Measurements from ENCODE around the gene ERC2. TPM values are rescaled to one million over a fixed set of nuclear protein-coding genes. Genes with fewer than 3 reads are reported as not detected.

ERC2 gene
- polyA plus RNA-seq, 1 experiment, result 0.07 TPM

DNA sequence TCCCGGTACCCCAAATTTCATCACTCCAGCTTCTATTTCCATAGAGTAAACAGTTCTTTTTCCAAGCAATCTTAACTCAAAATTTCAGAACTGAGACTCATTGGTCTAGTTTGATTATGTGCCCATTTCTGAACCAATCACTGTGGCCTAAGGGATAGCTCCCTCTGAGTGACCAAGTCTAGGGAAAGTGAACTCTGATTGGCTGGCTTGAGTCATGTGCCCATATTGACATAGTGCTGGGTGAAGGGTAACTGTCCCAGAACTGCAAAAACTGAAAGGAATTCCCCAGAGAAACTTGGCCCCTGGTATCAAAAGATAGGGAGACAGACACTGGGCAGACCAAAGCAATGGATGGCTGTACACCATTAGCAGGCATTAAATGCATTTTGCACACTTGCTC lies 810.0 kb downstream of the ERC2 start:
- POLR2A ChIA-PET, result no interaction called here
- Histone ChIP-seq H3K27me3 (ENCODE audit: control insufficient read depth, insufficient read depth, low read length) (no peaks in the 10 kb centered on the region), H3K4me3 (ENCODE audit: low read depth, low read length) (no peak overlapping the region), H3K36me3 (ENCODE audit: control insufficient read depth, insufficient read depth, low read length) (no peaks in the 10 kb centered on the region)
- TF ChIP-seq, protein P1, sequence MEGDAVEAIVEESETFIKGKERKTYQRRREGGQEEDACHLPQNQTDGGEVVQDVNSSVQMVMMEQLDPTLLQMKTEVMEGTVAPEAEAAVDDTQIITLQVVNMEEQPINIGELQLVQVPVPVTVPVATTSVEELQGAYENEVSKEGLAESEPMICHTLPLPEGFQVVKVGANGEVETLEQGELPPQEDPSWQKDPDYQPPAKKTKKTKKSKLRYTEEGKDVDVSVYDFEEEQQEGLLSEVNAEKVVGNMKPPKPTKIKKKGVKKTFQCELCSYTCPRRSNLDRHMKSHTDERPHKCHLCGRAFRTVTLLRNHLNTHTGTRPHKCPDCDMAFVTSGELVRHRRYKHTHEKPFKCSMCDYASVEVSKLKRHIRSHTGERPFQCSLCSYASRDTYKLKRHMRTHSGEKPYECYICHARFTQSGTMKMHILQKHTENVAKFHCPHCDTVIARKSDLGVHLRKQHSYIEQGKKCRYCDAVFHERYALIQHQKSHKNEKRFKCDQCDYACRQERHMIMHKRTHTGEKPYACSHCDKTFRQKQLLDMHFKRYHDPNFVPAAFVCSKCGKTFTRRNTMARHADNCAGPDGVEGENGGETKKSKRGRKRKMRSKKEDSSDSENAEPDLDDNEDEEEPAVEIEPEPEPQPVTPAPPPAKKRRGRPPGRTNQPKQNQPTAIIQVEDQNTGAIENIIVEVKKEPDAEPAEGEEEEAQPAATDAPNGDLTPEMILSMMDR (IDR thresholded peaks at IDR 0.05; ENCODE audit: insufficient read depth, low read depth, low read length), result no peak
- no peak for DNase-seq (ENCODE audit: low read depth)
- CTCF ChIA-PET, result no interaction called here

DNA sequence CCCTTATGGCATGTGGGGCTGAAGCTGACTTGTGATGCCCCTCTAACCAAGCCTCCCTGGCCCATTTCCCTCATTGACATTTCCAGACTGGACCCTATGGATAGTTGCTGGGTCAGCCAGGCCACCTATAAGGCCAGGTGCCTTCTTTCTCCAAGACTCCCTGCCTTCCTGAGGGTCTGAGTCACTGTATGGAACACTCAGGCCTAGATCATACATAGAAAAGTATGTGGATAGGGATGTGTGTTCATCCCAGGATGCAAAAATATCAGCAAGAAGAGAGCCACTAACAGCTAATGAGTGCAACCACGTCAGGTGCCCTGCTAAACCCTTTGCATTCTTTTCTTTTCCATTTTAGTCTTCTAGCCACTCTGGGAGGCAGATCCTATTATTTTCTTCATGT lies 812.7 kb downstream of the ERC2 start:
- no peaks in the 10 kb centered on the region for H3K27me3 ChIP-seq (ENCODE audit: control insufficient read depth, insufficient read depth, low read length)
- CTCF ChIA-PET, result interaction anchor here (1.0 to 1.6 kb wide), 5 partner anchors 9 to 30 kb away, joined by 3 to 6 read pairs (median 3); no protein-coding TSS in a partner anchor
- DNase-seq (ENCODE audit: low read depth), result no peak
- TF ChIP-seq, protein P1 (IDR thresholded peaks at IDR 0.05; ENCODE audit: insufficient read depth, low read depth, low read length), result no peak
- H3K4me3 ChIP-seq (ENCODE audit: low read depth, low read length), result no peak overlapping the region
- POLR2A ChIA-PET, result no interaction called here
- H3K36me3 ChIP-seq (ENCODE audit: control insufficient read depth, insufficient read depth, low read length), result no peaks in the 10 kb centered on the region

DNA sequence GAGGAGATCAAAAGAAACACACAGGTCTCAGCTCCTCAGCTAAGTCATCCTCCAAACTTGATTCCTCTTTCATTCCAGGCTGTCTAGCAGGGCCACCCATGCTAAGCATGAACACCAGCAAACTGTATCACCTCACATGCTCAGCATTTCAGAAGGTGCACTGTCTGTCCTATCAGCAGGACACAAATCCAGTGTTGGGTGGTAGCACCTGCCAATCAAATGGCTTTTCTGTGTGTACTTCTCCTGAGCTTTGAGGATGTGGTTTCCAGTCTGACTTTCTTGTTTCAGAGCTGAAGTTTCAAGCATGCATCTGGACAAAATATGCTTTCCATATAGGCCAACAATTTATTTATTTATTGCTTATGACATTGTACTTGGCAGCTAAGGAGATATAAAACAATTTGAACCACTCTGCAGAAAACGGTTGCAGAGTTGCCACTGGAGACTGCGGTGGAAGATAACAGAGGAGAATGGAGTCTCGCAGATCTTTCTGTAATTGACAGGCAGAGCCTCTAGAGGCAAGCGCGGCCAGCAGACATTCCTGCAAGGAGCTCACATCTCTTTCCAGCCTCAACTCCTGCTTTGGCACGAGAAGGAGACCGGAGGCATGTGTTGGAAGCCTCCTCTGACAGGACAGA lies 814.0 kb downstream of the ERC2 start:
- Histone ChIP-seq H3K27me3 (ENCODE audit: control insufficient read depth, insufficient read depth, low read length) (0 out of 2 replicates have a peak, but pooled peaks cover 2% of the 10 kb centered on the region), H3K36me3 (ENCODE audit: control insufficient read depth, insufficient read depth, low read length) (no peaks in the 10 kb centered on the region), H3K4me3 (ENCODE audit: low read depth, low read length) (no peak overlapping the region)
- DNase-seq (ENCODE audit: low read depth), result no peak
- ChIA-PET POLR2A (no interaction called here), CTCF (interaction anchor here (0.6 to 1.6 kb wide), 9 partner anchors 8 to 508 kb away, joined by 3 to 6 read pairs (median 3); no protein-coding TSS in a partner anchor)
- TF ChIP-seq, protein P1 (IDR thresholded peaks at IDR 0.05; ENCODE audit: insufficient read depth, low read depth, low read length), result no peak

DNA sequence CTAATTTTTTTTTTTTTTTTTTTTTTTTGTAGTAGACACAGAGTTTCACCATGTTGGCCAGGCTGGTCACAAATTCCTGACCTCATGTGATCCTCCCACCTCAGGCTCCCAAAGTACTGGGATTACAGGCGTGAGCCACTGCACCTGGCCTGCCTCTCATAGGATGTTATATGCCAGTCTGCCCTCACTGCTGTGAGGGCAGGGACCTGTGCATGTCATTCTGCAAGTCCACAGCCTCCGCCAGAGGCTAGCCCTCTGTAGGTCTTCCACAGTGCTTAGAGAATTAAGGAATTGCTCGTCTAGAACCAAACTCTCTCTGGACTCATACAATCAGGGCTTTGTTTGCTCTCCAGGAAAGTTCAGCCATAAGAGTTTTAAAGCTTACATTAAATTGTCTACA lies 817.3 kb downstream of the ERC2 start:
- ChIA-PET CTCF (no interaction called here), POLR2A (no interaction called here)
- no peak for DNase-seq (ENCODE audit: low read depth)
- Histone ChIP-seq H3K27me3 (ENCODE audit: control insufficient read depth, insufficient read depth, low read length) (peaks cover 3% of the 10 kb centered on the region; the same call in 1 of the 2 replicates), H3K36me3 (ENCODE audit: control insufficient read depth, insufficient read depth, low read length) (no peaks in the 10 kb centered on the region), H3K4me3 (ENCODE audit: low read depth, low read length) (no peak overlapping the region)
- TF ChIP-seq, protein P1 (IDR thresholded peaks at IDR 0.05; ENCODE audit: insufficient read depth, low read depth, low read length), result no peak

DNA sequence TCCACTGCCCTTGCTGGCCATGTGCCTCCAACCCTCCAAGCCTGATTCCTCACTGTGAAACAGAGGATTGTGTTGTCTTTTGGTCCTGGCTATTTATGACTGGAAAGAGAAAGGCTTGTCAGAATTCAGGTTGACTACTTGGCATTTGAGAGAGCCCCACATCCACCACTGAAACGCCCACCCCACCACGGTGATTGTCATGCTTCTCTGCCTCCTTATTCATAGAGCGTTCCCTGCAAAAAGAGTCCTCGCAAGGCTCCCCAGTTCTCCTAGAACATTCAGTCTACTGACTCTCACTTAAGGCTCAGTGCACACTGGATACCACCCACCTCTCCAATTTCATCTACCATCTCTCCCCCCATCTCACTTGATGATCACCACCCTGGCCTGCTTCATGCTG lies 818.3 kb downstream of the ERC2 start:
- no peak for DNase-seq (ENCODE audit: low read depth)
- TF ChIP-seq, protein P1 (IDR thresholded peaks at IDR 0.05; ENCODE audit: insufficient read depth, low read depth, low read length), result no peak
- ChIA-PET CTCF (no interaction called here), POLR2A (no interaction called here)
- H3K27me3 ChIP-seq (ENCODE audit: control insufficient read depth, insufficient read depth, low read length), result peaks cover 3% of the 10 kb centered on the region; the same call in 1 of the 2 replicates
- no peak overlapping the region for H3K4me3 ChIP-seq (ENCODE audit: low read depth, low read length)
- H3K36me3 ChIP-seq (ENCODE audit: control insufficient read depth, insufficient read depth, low read length), result no peaks in the 10 kb centered on the region
